K562 (cell line): ENCODE results near the gene ZYG11A. TPM values are rescaled to one million over a fixed set of nuclear protein-coding genes. Genes with fewer than 3 reads are reported as not detected.
"Not testable (repeated sequence)": the region's sequence is repeated elsewhere in the genome, so short reads cannot be mapped to it uniquely, and the experiment has no call there.

Source experiments
- ATAC-seq: fragments of 200-7000 bp; cut with Tn5 transposase; 3 replicates; pipeline ENCODE4 v1.9.1; 2020; ENCODE audit warnings: moderate library complexity
- BruUV-seq: library from RNA; stranded (reverse); fragments of 400-500 nt; replicated peaks from 2 replicates; lab custom pipeline; 2021; lab: Mats Ljungman, UMichigan
- CTCF ChIA-PET: fragments of 300-600 bp; formaldehyde crosslinking; extraction: SDS; loops from one replicate; lab custom pipeline; 2021; ENCODE audit warnings: low intra/inter-chr PET ratio; lab: Yijun Ruan, JAX
- POLR2A ChIA-PET: fragments of 300-600, 350-650 bp; sonication (Branson Sonifier 250); formaldehyde crosslinking; extraction: SDS; loops from one replicate; lab custom pipeline; 2021; ENCODE audit warnings: antibody characterized with exemption, inconsistent platforms; lab: Yijun Ruan, JAX
- DNase-seq, 4 experiments: peaks; one replicate each; pipeline versions ENCODE4 v3.0.0 to v3.0.0-alpha.2; 2011 to 2018; ENCODE audit warnings: low spot score in 3 of 4, mixed read lengths in 3 of 4; ENCODE audit errors: extremely low read depth in 1 of 4
- FAIRE-seq: peaks from 2 replicates; lab custom pipeline; 2011; peaks lifted over from hg19 to GRCh38; lab: Jason Lieb, UNC
- H2AFZ ChIP-seq: 2 replicates; pipeline ENCODE4 v1.6.0; 2011; ENCODE audit warnings: low read depth, low read length, control low read depth, inconsistent platforms
- H3K27ac ChIP-seq: fragments of 200-600 bp; 3 replicates; pipeline ENCODE4 v1.8.0; 2011; ENCODE audit warnings: low read depth, mild to moderate bottlenecking, control low read depth, inconsistent platforms, low read length, moderate library complexity, mixed read lengths; ENCODE audit errors: extremely low read depth
- H3K27me3 ChIP-seq, 2 experiments: fragments of 300-600 bp in 1 of 2; 2 replicates in 1 of 2; 3 replicates in 1 of 2; pipeline versions ENCODE4 v1.6.0 to v1.8.0; 2011; ENCODE audit warnings: inconsistent platforms in 2 of 2, low read length in 2 of 2, mild to moderate bottlenecking in 1 of 2, mixed read lengths in 1 of 2, moderate library complexity in 1 of 2; ENCODE audit not compliant: control insufficient read depth in 2 of 2, insufficient read depth in 2 of 2
- H3K36me3 ChIP-seq: fragments of 300-600 bp; 3 replicates; pipeline ENCODE4 v1.8.0; 2011; ENCODE audit warnings: mild to moderate bottlenecking, low read length, inconsistent platforms; ENCODE audit not compliant: control insufficient read depth, insufficient read depth
- H3K4me1 ChIP-seq, 2 experiments: fragments of 200-600 bp in 1 of 2; replicated peaks in 1 of 2; 2 replicates in 1 of 2; 3 replicates in 1 of 2; pipeline versions ENCODE4 v1.5.1 to v1.8.0; 2011; ENCODE audit warnings: inconsistent platforms in 2 of 2, low read length in 2 of 2, mild to moderate bottlenecking in 1 of 2, mixed read lengths in 1 of 2, moderate library complexity in 1 of 2; ENCODE audit not compliant: control insufficient read depth in 2 of 2, insufficient read depth in 2 of 2
- H3K4me2 ChIP-seq: 2 replicates; pipeline ENCODE4 v1.6.1; 2011; ENCODE audit warnings: low read length, control low read depth, inconsistent platforms, mixed read lengths; ENCODE audit not compliant: insufficient read depth
- H3K4me3 ChIP-seq: fragments of 200-600 bp; sonication (generic), shearing (Covaris generic); 2 replicates; pipeline ENCODE4 v1.5.1; 2016; ENCODE audit warnings: control low read depth, inconsistent platforms
- H3K79me2 ChIP-seq: fragments of 200-600 bp; 3 replicates; pipeline ENCODE4 v1.8.0; 2011; ENCODE audit warnings: low read length, inconsistent platforms; ENCODE audit not compliant: control insufficient read depth, insufficient read depth
- H3K9ac ChIP-seq, 2 experiments: 2 replicates each; pipeline versions ENCODE4 v1.6.0 to v1.6.1; 2011; ENCODE audit warnings: low read depth in 2 of 2, low read length in 2 of 2, control low read depth in 1 of 2, inconsistent platforms in 1 of 2, mild to moderate bottlenecking in 1 of 2, mixed read lengths in 1 of 2; ENCODE audit not compliant: insufficient read depth in 1 of 2
- H3K9me1 ChIP-seq: one replicate; pipeline ENCODE4 v1.6.0; 2011; ENCODE audit warnings: inconsistent platforms, mild to moderate bottlenecking, low read length, moderate library complexity; ENCODE audit not compliant: control insufficient read depth, insufficient read depth
- H3K9me3 ChIP-seq: replicated peaks from 2 replicates; pipeline ENCODE4 v1.5.1; 2011; ENCODE audit warnings: low read depth, low read length, inconsistent platforms; ENCODE audit not compliant: control insufficient read depth, insufficient read depth
- H4K20me1 ChIP-seq: replicated peaks from 2 replicates; pipeline ENCODE4 v1.6.1; 2011; ENCODE audit warnings: low read length, inconsistent platforms, mixed read lengths; ENCODE audit not compliant: control insufficient read depth, insufficient read depth
- KAT2B ChIP-seq: IDR thresholded peaks from one replicate; pipeline ENCODE4 v1.6.1; 2012; ENCODE audit warnings: low read depth, mild to moderate bottlenecking, control low read depth, inconsistent platforms, low read length, moderate library complexity
- MCM7 ChIP-seq, 2 experiments: fragments of 450-650 bp; IDR thresholded peaks; 2 replicates each; pipeline ENCODE4 v1.6.1; 2016 to 2018
- ZBTB17 ChIP-seq: fragments of 450-650 bp; formaldehyde crosslinking; IDR thresholded peaks from 2 replicates; pipeline ENCODE4 v1.4.0; 2020; ENCODE audit warnings: mild to moderate bottlenecking
- WGBS: fragments of 100-300 bp; shearing (Covaris generic); methylation state at CpG from one replicate; pipeline ENCODE4 v1.1.6; 2016; ENCODE audit warnings: low coverage, mixed read lengths; ENCODE audit not compliant: insufficient coverage; ENCODE audit errors: missing lambda C conversion rate; 5-methylcytosine and 5-hydroxymethylcytosine counted together
- in situ Hi-C: fragments of 300-500 bp; cut with MboI; formaldehyde crosslinking; loops from 4 replicates; pipeline ENCODE4 v1.15.0; 2018; ENCODE audit warnings: inconsistent platforms, mixed read lengths
- intact Hi-C: fragments of 100-400 bp; cut with micrococcal nuclease; formaldehyde crosslinking; loops from 2 replicates; pipeline ENCODE4 v1.14.2; 2022
- polyA plus RNA-seq, 8 experiments: library from polyadenylated mRNA; depleted of rRNA in 4 of 8; stranded (reverse) in 5 of 8; unstranded in 3 of 8; fragments of >200 nt; fragmentation: Nextera tagmentation in 2 of 8; fragmentation: Illumina TruSeq in 1 of 8; extraction: Ambion mirVana in 2 of 8; extraction: Trizol in 1 of 8; gene quantifications; 2 replicates each; pipeline versions ENCODE4 v1.2.1 to v1.2.3, GENCODE V29; 2011 to 2014; ENCODE audit warnings: inconsistent platforms in 1 of 8, missing spikeins in 1 of 8
- total RNA-seq, 7 experiments: library from RNA; depleted of rRNA in 6 of 7; stranded (reverse); fragments of >200 nt in 6 of 7; fragmentation: Illumina TruSeq in 2 of 7; extraction: Trizol in 2 of 7; gene quantifications; 2 replicates each; pipeline versions ENCODE4 v1.2.1 to v1.2.3, GENCODE V29; 2011 to 2021; ENCODE audit warnings: low replicate concordance in 1 of 7
- TF ChIP-seq, protein P1 (sequence below): sonication (generic); formaldehyde crosslinking; IDR thresholded peaks from 2 replicates; pipeline ENCODE4 v1.8.1; 2023; ENCODE audit warnings: mild to moderate bottlenecking, missing genetic modification reagents
- TF ChIP-seq, protein P2 (sequence below): fragments of 450-650 bp; formaldehyde crosslinking; conservative IDR thresholded peaks from 2 replicates; pipeline ENCODE4 v1.4.0; 2022; ENCODE audit warnings: mild to moderate bottlenecking, missing genetic modification characterization

Gene ZYG11A
- total and polyA plus RNA-seq, 9 of the 15 experiments (the other 6 are each of a cell fraction or from before 2014, with no cell fraction given) = 4.5 to 21.9 (median 14.0) TPM

DNA sequence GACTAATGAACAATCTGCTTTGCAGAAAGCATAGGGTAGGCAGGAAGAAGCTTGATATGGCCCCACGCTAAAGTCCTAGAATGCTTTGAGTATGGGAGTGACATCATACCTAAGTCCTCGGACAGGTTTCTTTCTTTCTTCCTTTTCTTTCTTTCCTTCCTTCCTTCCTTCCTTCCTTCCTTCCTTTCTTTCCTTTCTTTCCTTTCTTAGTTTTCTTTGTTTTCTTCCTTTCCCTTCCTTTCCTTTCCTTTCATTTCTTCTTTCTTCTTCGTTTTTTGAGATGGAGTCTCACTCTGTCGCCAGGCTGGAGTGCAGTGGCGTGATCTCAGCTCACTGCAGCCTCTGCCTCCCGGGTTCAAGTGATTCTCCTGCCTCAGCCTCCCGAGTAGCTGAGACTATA, 48.8 kb upstream of the ZYG11A start:
- H4K20me1 ChIP-seq, H3K9me1 ChIP-seq, H3K27me3 ChIP-seq, H3K4me3 ChIP-seq, ATAC-seq, H3K79me2 ChIP-seq, H3K9me3 ChIP-seq, FAIRE-seq, H3K4me1 ChIP-seq, H3K27ac ChIP-seq, BruUV-seq, CTCF ChIA-PET, H3K9ac ChIP-seq, DNase-seq, H3K4me2 ChIP-seq, H2AFZ ChIP-seq, in situ Hi-C loops, intact Hi-C loops: not testable (repeated sequence)
- 82% methylated on average over 7 of the region's 7 CpGs for WGBS
- POLR2A ChIA-PET = interaction anchor here (1.5 kb wide), 1 partner anchor 11 kb away, joined by 6 read pairs; no protein-coding TSS in a partner anchor
- peaks cover 22% of the 10 kb centered on the region; the same call in 2 of the 3 replicates for H3K36me3 ChIP-seq

DNA sequence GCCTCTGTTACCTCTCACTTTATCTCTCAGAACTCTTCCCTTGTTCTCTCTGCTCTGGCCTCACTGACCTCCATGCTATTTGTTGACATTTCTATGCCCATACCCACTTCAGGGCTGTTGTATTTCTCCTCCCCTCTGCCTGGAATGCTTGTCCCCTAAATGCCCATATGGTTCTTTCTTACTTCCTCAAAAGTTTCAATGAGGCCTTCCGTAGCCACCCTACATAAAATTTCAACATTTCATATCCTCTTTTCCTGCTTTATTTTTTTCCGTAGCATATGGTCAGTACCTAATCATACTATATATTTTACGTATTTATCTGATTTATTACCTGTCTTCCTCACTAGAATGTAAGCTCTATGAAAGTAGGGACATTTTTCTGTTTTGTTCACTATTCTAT, 47.1 kb upstream of the ZYG11A start:
- H3K36me3 ChIP-seq = peaks cover 19% of the 10 kb centered on the region; the same call in 2 of the 3 replicates
- H3K9me1 ChIP-seq = no peaks in the 10 kb centered on the region
- H3K4me1 ChIP-seq = no peaks in the 10 kb centered on the region
- no peak overlapping the region for H3K9ac ChIP-seq
- ChIA-PET CTCF (no interaction called here), POLR2A (interaction anchor here (1.2 to 1.5 kb wide), 2 partner anchors 13 to 14 kb away, joined by 3 to 6 read pairs; no protein-coding TSS in a partner anchor)
- TF ChIP-seq, protein P1, sequence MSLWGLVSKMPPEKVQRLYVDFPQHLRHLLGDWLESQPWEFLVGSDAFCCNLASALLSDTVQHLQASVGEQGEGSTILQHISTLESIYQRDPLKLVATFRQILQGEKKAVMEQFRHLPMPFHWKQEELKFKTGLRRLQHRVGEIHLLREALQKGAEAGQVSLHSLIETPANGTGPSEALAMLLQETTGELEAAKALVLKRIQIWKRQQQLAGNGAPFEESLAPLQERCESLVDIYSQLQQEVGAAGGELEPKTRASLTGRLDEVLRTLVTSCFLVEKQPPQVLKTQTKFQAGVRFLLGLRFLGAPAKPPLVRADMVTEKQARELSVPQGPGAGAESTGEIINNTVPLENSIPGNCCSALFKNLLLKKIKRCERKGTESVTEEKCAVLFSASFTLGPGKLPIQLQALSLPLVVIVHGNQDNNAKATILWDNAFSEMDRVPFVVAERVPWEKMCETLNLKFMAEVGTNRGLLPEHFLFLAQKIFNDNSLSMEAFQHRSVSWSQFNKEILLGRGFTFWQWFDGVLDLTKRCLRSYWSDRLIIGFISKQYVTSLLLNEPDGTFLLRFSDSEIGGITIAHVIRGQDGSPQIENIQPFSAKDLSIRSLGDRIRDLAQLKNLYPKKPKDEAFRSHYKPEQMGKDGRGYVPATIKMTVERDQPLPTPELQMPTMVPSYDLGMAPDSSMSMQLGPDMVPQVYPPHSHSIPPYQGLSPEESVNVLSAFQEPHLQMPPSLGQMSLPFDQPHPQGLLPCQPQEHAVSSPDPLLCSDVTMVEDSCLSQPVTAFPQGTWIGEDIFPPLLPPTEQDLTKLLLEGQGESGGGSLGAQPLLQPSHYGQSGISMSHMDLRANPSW = no peak
- TF ChIP-seq MCM7 (IDR thresholded peaks at IDR 0.05) = no peak
- TF ChIP-seq KAT2B = no peak
- TF ChIP-seq, protein P2, sequence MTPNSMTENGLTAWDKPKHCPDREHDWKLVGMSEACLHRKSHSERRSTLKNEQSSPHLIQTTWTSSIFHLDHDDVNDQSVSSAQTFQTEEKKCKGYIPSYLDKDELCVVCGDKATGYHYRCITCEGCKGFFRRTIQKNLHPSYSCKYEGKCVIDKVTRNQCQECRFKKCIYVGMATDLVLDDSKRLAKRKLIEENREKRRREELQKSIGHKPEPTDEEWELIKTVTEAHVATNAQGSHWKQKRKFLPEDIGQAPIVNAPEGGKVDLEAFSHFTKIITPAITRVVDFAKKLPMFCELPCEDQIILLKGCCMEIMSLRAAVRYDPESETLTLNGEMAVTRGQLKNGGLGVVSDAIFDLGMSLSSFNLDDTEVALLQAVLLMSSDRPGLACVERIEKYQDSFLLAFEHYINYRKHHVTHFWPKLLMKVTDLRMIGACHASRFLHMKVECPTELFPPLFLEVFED = no peak
- no peak for TF ChIP-seq ZBTB17
- TF ChIP-seq, all 486 proteins: peak for 0
- Histone ChIP-seq H3K4me3 (no peak overlapping the region), H3K27me3 (no peaks in the 10 kb centered on the region), H2AFZ (no peak overlapping the region), H3K9me3 (no peaks in the 10 kb centered on the region), H4K20me1 (no peaks in the 10 kb centered on the region), H3K79me2 (no peaks in the 10 kb centered on the region), H3K4me2 (no peak overlapping the region), H3K27ac (no peak overlapping the region)
- no peak for FAIRE-seq
- intact Hi-C loops (no loop called here), in situ Hi-C loops (no loop called here)
- no peak for ATAC-seq
- BruUV-seq = no TSS peak
- WGBS = 86% methylated on average over 3 of the region's 3 CpGs
- no peak for DNase-seq
